ENCODE data around the gene SLC44A1.

The SLC44A1 gene

DNA sequence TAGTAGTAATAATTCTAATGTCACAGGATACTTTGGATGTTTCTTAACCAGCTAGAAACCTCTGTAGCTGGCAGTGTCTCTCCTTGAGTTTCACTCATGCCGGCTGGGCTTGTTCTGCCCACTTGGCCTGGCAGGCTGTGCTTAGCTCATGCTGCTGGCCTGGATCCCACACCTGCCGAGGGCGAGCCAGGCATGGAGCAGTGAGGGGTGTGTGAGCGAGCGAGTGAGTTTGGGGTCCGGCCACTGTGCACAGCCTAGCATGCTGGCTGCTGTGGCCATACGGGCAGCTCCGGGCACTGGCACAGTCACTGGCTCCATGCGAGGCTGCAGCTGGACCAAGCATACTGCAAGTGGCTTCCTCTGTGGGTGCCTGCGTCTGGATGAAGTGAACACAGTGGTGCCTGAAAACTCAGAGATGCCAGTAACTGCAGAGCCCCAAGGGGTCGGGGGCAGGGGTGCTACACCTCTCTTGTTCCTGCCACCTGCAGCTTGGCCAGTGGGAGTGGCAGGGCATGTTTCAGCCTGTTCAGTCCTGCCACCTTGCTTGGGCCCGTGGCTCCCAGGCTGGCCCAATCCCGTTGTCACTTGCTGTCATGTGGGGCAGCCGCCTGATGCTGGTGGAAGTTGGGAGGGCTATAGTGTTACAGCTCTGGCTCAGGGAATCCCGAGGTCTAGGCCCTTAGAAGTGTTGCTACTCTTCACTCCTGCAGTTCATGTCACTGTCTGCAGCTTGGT, 213.3 kb downstream of the SLC44A1 start:
- no peak for DNase-seq (ENCODE audit: low read depth in 3 of 3, low spot score in 1 of 3)

DNA sequence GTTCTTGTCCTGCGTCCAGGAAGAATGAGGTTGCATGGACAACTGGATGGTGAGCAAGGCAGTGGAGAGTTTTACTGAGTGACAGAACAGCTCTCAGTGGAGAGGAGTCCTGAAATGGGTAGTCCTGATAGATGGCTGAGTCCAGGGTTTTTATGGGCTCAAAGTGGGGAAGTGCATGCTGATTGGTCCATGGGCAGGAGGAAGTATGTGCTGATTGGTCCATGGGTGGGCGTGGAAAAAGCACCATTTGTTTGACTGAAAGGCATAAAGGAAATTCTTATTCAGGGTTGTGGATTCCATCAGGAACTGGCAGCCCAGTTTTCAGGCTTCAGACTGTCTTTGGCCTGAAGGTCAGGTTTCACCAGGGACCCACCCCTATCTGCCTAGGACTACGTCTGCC, 214.0 kb downstream of the SLC44A1 start:
- no peak for DNase-seq (ENCODE audit: low read depth in 3 of 3, low spot score in 1 of 3)

DNA sequence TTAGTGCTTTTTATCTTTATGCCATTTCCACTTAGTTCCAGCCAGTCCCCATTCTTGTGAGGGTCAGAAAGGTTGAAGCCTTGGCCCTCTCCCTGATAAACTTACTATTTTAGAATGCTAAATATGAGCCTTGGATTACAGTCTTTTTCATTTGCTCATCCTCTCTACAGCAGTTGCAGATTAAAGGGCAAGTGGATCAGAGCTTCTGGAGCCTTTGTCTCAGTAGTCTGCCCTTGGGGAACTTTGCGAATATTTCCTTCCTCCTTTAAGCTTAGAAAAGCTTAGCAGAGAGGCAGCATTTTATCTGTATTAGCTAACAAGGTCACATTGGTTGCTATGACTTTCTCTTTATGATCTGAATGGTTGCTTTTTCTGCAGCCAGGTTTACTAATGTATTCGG, 214.9 kb downstream of the SLC44A1 start:
- no peak for DNase-seq (ENCODE audit: low read depth in 3 of 3, low spot score in 1 of 3)

DNA sequence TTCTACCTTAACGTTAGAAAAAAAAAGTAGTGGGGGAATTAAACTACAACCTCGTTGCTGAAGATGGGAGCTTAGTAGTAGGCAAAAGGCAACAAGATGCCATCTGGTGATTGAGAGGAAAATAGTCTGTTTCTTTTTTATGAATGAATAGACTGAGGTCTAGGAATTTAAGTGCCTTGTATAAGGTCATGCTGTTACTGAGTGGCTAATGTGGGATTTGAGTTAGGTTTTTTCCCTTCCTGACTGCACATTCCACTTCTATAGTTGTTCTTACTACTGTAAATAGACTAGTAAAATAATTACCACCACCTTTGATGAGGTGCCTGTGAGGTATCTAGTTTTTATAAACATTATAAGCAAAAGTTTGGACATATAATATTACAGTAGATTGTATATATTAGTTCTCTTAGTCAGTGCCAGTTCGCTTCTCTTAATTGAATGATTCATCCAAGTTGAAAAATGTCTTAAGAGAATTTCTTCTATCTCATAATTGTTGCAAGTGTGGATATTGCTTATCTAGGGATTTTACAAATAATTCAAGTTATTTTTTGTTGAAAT, 222.5 kb downstream of the SLC44A1 start:
- DNase-seq (ENCODE audit: low read depth in 3 of 3, low spot score in 1 of 3), result no peak

DNA sequence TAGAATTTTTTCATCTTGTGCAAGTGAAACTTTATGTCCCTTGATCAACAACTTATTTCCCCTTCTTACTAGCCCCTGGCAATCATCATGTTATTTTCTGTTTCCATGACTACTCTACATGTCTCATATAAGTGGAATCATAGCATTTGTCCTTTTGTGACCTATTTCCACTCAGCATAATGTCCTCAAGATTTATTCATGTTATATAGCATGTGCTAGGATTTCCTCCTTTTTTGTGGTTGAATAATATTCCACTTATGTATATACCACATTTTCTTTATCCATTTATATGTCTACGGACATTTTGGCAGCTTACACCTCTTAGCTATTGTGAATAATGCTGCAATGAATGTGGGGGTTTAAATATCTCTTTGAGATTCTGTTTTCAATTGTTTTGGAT, 224.4 kb downstream of the SLC44A1 start:
- no peak for DNase-seq (ENCODE audit: low read depth in 3 of 3, low spot score in 1 of 3)

DNA sequence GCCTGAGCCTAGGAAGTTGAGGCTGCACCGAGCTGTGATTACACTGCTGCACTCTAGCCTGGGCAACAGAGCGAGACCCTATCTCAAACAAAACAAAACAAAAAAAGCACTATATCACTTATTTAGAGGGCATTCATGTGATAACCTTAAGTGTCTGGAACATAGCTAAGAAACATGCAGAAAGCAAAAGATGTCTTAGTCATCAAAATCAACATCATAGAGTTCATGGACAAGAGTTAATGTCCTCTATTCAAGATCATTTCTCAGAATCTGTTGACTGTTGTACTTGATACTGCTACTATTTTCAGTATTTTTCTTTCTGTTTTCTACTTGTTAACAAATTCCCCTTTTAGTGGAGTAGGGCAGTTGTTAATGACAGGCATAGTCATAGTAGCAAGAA, 228.8 kb downstream of the SLC44A1 start:
- DNase-seq (ENCODE audit: low read depth in 3 of 3, low spot score in 1 of 3), result no peak

DNA sequence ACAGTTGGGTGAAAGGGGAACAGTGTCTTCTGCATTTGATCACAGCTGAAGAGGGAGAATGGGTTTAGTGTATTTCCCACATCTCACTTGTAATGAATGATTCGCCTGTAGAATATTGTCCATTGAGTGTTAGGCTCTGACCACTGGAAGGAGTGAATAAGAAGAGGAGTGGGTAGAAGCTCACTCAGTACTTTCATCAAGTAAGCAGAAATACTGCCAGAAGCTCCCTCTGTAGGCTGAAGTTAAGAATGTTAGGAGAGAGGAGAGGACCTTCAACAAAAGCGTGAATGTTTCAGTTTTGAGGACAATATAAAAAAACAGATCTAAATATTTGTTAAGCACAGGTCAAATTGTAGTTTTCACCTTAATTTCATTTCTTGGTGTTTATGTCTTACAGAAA, 230.9 kb downstream of the SLC44A1 start:
- no peak for DNase-seq (ENCODE audit: low read depth in 3 of 3, low spot score in 1 of 3)

DNA sequence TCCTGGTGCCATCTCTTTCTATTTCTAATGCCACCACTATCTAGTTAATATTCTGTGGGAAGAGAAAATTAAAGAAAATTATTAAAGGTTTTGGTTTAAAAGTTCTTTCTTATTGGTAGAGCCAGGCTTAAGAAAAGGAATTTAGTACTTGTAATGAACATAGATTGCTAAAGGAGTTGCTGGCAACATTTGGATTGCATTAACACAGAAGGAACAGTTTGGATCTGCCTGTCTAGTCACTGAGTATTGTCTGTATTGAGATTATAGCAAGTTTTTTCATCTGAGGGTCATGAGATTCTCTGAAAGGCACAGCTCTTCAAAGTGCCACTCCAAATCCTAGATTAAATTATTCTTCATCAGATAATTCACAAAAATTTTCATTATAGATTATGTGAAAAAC, 235.4 kb downstream of the SLC44A1 start:
- no peak for DNase-seq (ENCODE audit: low read depth in 3 of 3, low spot score in 1 of 3)

DNA sequence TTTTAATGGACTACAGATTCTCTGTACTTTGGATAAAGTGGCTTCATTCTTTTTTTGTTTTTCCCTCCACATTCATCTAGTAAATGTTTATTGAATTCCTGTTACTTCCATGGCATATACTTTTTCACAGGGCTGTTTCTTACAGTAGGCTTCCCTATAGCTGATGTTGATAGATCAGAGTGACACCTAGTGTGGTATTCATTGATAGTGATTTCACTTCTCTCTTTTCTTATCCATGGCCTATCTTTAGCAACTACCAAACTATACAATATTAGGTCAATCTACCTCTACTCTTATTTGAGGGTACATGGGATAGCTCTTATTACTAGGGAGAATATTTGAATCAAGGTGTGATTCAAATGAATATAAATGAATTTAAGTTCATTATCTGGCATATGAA, 239.2 kb downstream of the SLC44A1 start:
- DNase-seq (ENCODE audit: low read depth in 3 of 3, low spot score in 1 of 3), result no peak

DNA sequence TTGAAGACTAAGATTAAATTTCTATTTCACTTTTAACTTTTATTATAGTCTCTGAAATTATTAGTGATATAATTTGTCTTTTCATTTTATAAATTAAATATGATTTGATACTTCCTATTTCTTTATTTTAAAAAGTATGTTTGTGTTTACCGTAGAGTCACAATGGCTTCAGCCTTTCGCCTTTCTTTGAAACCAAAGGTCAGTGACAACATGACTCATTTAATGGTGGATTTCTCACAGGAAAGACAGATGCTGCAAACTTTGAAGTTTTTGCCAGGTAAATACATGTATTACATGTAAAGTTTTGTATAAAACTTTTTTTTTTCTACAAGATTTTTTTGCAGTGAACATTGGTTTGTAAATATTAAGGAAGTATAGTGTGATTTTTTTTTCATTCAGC, 239.8 kb downstream of the SLC44A1 start:
- DNase-seq (ENCODE audit: low read depth in 3 of 3, low spot score in 1 of 3), result no peak

DNA sequence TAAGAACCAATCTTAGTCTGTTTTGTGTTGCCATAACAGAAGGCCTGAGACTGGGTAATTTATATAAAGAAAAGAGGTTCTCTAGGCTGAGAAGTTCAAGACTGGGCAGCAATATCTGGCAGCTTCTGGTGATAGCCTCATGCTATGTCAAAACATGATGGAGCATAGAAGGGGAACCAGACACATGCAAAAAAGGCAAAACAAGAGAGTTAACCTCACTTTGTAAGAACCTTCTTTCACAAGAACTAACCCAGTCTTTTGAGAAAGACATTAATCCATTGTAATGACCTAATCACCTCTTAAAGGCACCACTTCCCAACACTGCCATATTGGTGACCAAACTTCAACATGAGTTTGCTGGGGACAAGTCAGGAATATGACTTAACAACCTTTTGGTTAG, 240.7 kb downstream of the SLC44A1 start:
- no peak for DNase-seq (ENCODE audit: low read depth in 3 of 3, low spot score in 1 of 3)
